NCI-H146 treated with DMSO at 0.1 percent for 48 hours (cell line): Measurements from ENCODE around the gene LITAFD.
A peak's percentile ranks its signal among the peaks of the same experiment; 100 is the strongest.
"Not testable (repeated sequence)": the region's sequence is repeated elsewhere in the genome, so short reads cannot be mapped to it uniquely, and the experiment has no call there.

Experiments used
- DNase-seq: peaks from one replicate; lab custom pipeline; 2025; ENCODE audit not compliant: unreplicated experiment; lab: John Stamatoyannopoulos, UW

LITAFD gene

GRCh38 chr16:8893976-8894690 is 12.0 kb downstream of the LITAFD start:
- DNase-seq: no peak

GRCh38 chr16:8894736-8895334 is 12.7 kb downstream of the LITAFD start:
- no peak for DNase-seq

GRCh38 chr16:8898660-8899318 is 16.6 kb downstream of the LITAFD start:
- no peak for DNase-seq

- no peak for DNase-seq
Measured at GRCh38 chr16:8899709-8900317, 17.7 kb downstream of the LITAFD start.

GRCh38 chr16:8900343-8900742 is 18.2 kb downstream of the LITAFD start:
- DNase-seq: no peak

GRCh38 chr16:8901320-8901861 is 19.2 kb downstream of the LITAFD start:
- DNase-seq: no peak

- DNase-seq: no peak
Measured at GRCh38 chr16:8903004-8903403, 20.9 kb downstream of the LITAFD start.

- DNase-seq: no peak
Measured at GRCh38 chr16:8904018-8904430, 21.9 kb downstream of the LITAFD start.

- peak; percentile 26 for DNase-seq
Measured at GRCh38 chr16:8905168-8905762, 23.1 kb downstream of the LITAFD start.

GRCh38 chr16:8905795-8906591 is 23.8 kb downstream of the LITAFD start:
- no peak for DNase-seq

GRCh38 chr16:8907096-8907495 is 24.9 kb downstream of the LITAFD start:
- no peak for DNase-seq

GRCh38 chr16:8908810-8909468 is 26.8 kb downstream of the LITAFD start:
- DNase-seq: no peak

- no peak for DNase-seq
Measured at GRCh38 chr16:8910811-8911210, 28.7 kb downstream of the LITAFD start.

- DNase-seq: no peak
Measured at GRCh38 chr16:8912793-8913192, 30.6 kb downstream of the LITAFD start.

GRCh38 chr16:8914098-8914497 is 31.9 kb downstream of the LITAFD start:
- DNase-seq: no peak

- DNase-seq: peak; percentile 9
Measured at GRCh38 chr16:8915722-8916301, 33.7 kb downstream of the LITAFD start.

- DNase-seq: no peak
Measured at GRCh38 chr16:8916541-8917225, 34.5 kb downstream of the LITAFD start.

- DNase-seq: not testable (repeated sequence)
Measured at GRCh38 chr16:8917336-8917735, 35.2 kb downstream of the LITAFD start.
